CD4-positive, CD25-positive, alpha-beta regulatory T cell (primary cell): Measurements from ENCODE around the gene SLC22A5. TPM values are rescaled to one million over a fixed set of nuclear protein-coding genes. Genes with fewer than 3 reads are reported as not detected.
A peak's percentile ranks its signal among the peaks of the same experiment; 100 is the strongest.

Source experiments
- ATAC-seq, 2 donors: fragments of 150-1000 bp; cut with Tn5 transposase; one replicate each; pipeline ENCODE4 v1.10.0; 2021; ENCODE audit warnings: low read depth in 2 of 2, moderate number of reproducible peaks in 2 of 2, moderate library complexity in 1 of 2
- DNase-seq, 3 donors: peaks; one replicate each; pipeline versions ENCODE4 v3.0.0 to v3.0.0-alpha.2; 2012 to 2022; ENCODE audit warnings: mixed read lengths in 1 of 3
- H3K27ac ChIP-seq: one replicate; pipeline ENCODE4 v1.7.0; 2013; ENCODE audit warnings: mild to moderate bottlenecking, low read length; ENCODE audit not compliant: insufficient read depth, poor library complexity, severe bottlenecking
- H3K27me3 ChIP-seq: one replicate; pipeline ENCODE4 v1.7.0; 2013; ENCODE audit warnings: low read length; ENCODE audit not compliant: control insufficient read depth, insufficient read depth
- H3K36me3 ChIP-seq: one replicate; pipeline ENCODE4 v1.7.0; 2013; ENCODE audit warnings: mild to moderate bottlenecking, low read length, moderate library complexity; ENCODE audit not compliant: control insufficient read depth, insufficient read depth
- H3K4me1 ChIP-seq: 2 replicates; pipeline ENCODE4 v1.7.0; 2013; ENCODE audit warnings: mild to moderate bottlenecking, low read length; ENCODE audit not compliant: insufficient read depth, control insufficient read depth, poor library complexity, severe bottlenecking
- H3K4me3 ChIP-seq: one replicate; pipeline ENCODE4 v1.7.0; 2013; ENCODE audit warnings: low read depth, mild to moderate bottlenecking, low read length, moderate library complexity
- H3K9me3 ChIP-seq, 2 experiments: 1 replicate in 1 of 2; 2 replicates in 1 of 2; pipeline ENCODE4 v1.7.0; 2013; ENCODE audit warnings: low read length in 2 of 2, mild to moderate bottlenecking in 1 of 2, moderate library complexity in 1 of 2; ENCODE audit not compliant: control insufficient read depth in 2 of 2
- H3K27ac Mint-ChIP-seq, 3 donors: one replicate each; pipeline ENCODE4 v1.8.0; 2020 to 2022; ENCODE audit warnings: mild to moderate bottlenecking in 3 of 3, mixed read lengths in 3 of 3, moderate library complexity in 2 of 3
- H3K27me3 Mint-ChIP-seq: one replicate; pipeline ENCODE4 v1.8.0; 2022; ENCODE audit warnings: mild to moderate bottlenecking, mixed read lengths
- H3K36me3 Mint-ChIP-seq: one replicate; pipeline ENCODE4 v1.8.0; 2020; ENCODE audit warnings: mixed read lengths
- H3K4me1 Mint-ChIP-seq, 4 donors: one replicate each; pipeline ENCODE4 v1.8.0; 2020 to 2022; ENCODE audit warnings: mixed read lengths in 4 of 4, mild to moderate bottlenecking in 1 of 4
- H3K4me3 Mint-ChIP-seq, 4 donors: one replicate each; pipeline ENCODE4 v1.8.0; 2020 to 2022; ENCODE audit warnings: mild to moderate bottlenecking in 4 of 4, mixed read lengths in 4 of 4, moderate library complexity in 3 of 4
- H3K9me3 Mint-ChIP-seq, 7 donors: one replicate each; pipeline ENCODE4 v1.8.0; 2020 to 2022; ENCODE audit warnings: mixed read lengths in 7 of 7, mild to moderate bottlenecking in 3 of 7, moderate library complexity in 2 of 7
- polyA plus RNA-seq, 4 donors: library from polyadenylated mRNA; unstranded; fragments of 300-500 nt; fragmentation: Illumina TruSeq; gene quantifications; one replicate each; pipeline ENCODE4 v1.2.3, GENCODE V29; 2021
- total RNA-seq: library from RNA; stranded (reverse); gene quantifications from one replicate; pipeline ENCODE4 v1.2.3, GENCODE V29; 2022

The SLC22A5 gene
- total and polyA plus RNA-seq, 5 donors from 2014 or later: 0.54 to 3.2 (median 2.1) TPM

- H3K27ac ChIP-seq: no peak overlapping the region
- H3K36me3 ChIP-seq: no peaks in the 10 kb centered on the region
- H3K27me3 Mint-ChIP-seq: no peaks in the 10 kb centered on the region
- H3K4me1 Mint-ChIP-seq: no peaks in the 10 kb centered on the region
- H3K36me3 Mint-ChIP-seq: peaks cover 7% of the 10 kb centered on the region
- H3K27me3 ChIP-seq: peaks cover 4% of the 10 kb centered on the region
- no peak overlapping the region for H3K27ac Mint-ChIP-seq
- no peak for ATAC-seq
- no peak overlapping the region for H3K4me3 ChIP-seq
- DNase-seq: no peak
- peaks cover 0 to 2% (median 0%) of the 10 kb centered on the region in 7 donors for H3K9me3 Mint-ChIP-seq
- H3K4me3 Mint-ChIP-seq: no peak overlapping the region
- H3K9me3 ChIP-seq: no peaks in the 10 kb centered on the region
- no peaks in the 10 kb centered on the region for H3K4me1 ChIP-seq
Measured at GRCh38 chr5:132355140-132355765, 14.3 kb upstream of the SLC22A5 start.

DNA sequence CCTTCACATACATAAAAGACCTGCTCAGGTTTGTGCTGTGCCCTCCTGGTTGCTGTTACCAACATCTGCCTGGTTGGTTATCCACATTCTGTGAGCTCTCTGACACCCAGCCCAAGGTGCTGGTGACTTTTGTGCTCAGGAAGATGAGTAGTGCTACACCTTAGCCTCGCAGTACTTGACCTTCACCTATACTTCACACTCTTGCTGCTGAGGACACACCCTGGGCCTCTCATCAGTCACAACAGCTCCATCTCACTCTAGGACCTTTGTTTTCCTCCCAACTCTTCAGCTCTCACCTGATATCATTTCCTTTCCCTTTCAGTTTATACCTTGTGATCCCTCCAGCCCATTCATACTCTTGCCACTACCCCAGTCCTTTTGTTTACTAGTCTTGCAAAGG lies 10.7 kb upstream of the SLC22A5 start:
- H3K36me3 ChIP-seq: no peaks in the 10 kb centered on the region
- Mint-ChIP-seq H3K27me3 (no peaks in the 10 kb centered on the region), H3K36me3 (peaks cover 12% of the 10 kb centered on the region), H3K27ac (no peak overlapping the region), H3K4me3 (no peak overlapping the region), H3K9me3 (no peaks in the 10 kb centered on the region), H3K4me1 (no peaks in the 10 kb centered on the region)
- DNase-seq (no peak), ATAC-seq (no peak)
- no peaks in the 10 kb centered on the region for H3K27me3 ChIP-seq
- no peak overlapping the region for H3K27ac ChIP-seq
- H3K9me3 ChIP-seq: no peaks in the 10 kb centered on the region
- no peaks in the 10 kb centered on the region for H3K4me1 ChIP-seq
- no peak overlapping the region for H3K4me3 ChIP-seq

DNA sequence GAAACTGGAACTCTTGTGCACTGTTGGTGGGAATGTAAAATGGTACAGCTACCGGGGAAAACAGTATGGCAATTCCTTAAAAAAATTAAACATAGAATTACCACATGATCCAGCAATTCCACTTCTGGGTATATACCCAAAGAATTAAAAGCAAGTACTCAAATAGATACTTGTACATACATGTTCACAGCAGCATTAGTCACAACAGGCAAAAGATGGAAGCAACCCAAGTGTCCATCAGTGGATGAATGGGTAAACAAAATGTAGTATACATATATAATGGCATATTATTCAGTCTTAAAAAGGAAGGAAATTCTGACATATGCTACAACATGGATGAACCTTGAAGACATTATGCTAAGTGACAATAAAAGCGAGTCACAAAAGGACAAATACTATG lies 7.4 kb upstream of the SLC22A5 start:
- no peak overlapping the region for H3K27ac Mint-ChIP-seq
- H3K4me1 ChIP-seq: no peaks in the 10 kb centered on the region
- no peaks in the 10 kb centered on the region for H3K27me3 Mint-ChIP-seq
- no peaks in the 10 kb centered on the region for H3K36me3 ChIP-seq
- peaks cover 17% of the 10 kb centered on the region for H3K36me3 Mint-ChIP-seq
- no peaks in the 10 kb centered on the region for H3K4me1 Mint-ChIP-seq
- H3K27ac ChIP-seq: no peak overlapping the region
- H3K9me3 ChIP-seq: no peaks in the 10 kb centered on the region
- no peaks in the 10 kb centered on the region for H3K27me3 ChIP-seq
- DNase-seq (no peak), ATAC-seq (no peak)
- no peak overlapping the region for H3K4me3 Mint-ChIP-seq
- H3K9me3 Mint-ChIP-seq: no peaks in the 10 kb centered on the region
- no peak overlapping the region for H3K4me3 ChIP-seq

DNA sequence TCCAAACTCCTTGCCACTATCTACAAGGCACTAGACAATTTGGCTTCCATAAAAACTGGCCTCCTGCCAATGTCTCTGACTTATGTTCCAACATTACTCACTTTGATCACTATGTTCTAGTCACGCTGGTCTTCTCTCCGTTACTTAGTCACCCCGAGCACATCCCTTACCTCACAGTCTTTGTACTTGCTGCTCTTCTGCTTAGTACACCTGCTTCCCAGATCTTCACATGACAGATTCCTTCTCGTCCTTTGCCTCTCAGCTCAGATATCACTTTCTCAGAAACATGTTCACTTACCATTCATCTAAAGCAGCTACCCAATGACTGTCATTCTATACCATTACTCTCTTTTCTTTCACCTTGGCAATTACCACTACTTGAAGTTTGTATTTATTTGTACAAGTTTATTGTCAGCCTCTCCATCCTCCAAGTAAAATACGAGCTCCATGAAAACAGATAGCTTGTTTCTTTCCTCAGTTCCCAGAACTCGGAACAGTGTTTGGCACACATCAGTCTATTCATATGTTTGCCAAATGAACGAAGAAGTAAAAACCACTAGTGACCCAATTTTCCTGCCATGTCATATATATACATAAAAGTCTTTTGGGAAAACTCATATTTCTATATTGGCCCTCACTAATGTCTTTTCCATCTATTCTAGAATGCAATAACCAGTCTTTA lies 5.9 kb upstream of the SLC22A5 start:
- no peak for DNase-seq
- H3K9me3 ChIP-seq: no peaks in the 10 kb centered on the region
- Mint-ChIP-seq H3K9me3 (no peaks in the 10 kb centered on the region), H3K27me3 (no peaks in the 10 kb centered on the region), H3K4me1 (peaks cover 0 to 3% (median under 1%) of the 10 kb centered on the region in 4 donors), H3K36me3 (peaks cover 17% of the 10 kb centered on the region), H3K27ac (no peak overlapping the region), H3K4me3 (no peak overlapping the region)
- H3K27ac ChIP-seq: no peak overlapping the region
- no peaks in the 10 kb centered on the region for H3K4me1 ChIP-seq
- ATAC-seq: no peak
- H3K27me3 ChIP-seq: no peaks in the 10 kb centered on the region
- H3K4me3 ChIP-seq: no peak overlapping the region
- no peaks in the 10 kb centered on the region for H3K36me3 ChIP-seq

GRCh38 chr5:132364319-132364718 lies 5.2 kb upstream of the SLC22A5 start:
- no peaks in the 10 kb centered on the region for H3K9me3 Mint-ChIP-seq
- ATAC-seq: no peak

GRCh38 chr5:132365213-132365612 lies 4.3 kb upstream of the SLC22A5 start:
- H3K4me3 Mint-ChIP-seq: no peak overlapping the region
- peaks cover 8% of the 10 kb centered on the region for H3K4me1 ChIP-seq
- H3K4me3 ChIP-seq: no peak overlapping the region
- H3K4me1 Mint-ChIP-seq: peaks cover 0 to 8% (median 5%) of the 10 kb centered on the region in 4 donors
- H3K27me3 ChIP-seq: no peaks in the 10 kb centered on the region
- ATAC-seq (no peak), DNase-seq (no peak)
- no peaks in the 10 kb centered on the region for H3K27me3 Mint-ChIP-seq
- no peak overlapping the region for H3K27ac Mint-ChIP-seq
- H3K36me3 ChIP-seq: no peaks in the 10 kb centered on the region
- H3K9me3 Mint-ChIP-seq: no peaks in the 10 kb centered on the region
- H3K9me3 ChIP-seq: no peaks in the 10 kb centered on the region
- no peak overlapping the region for H3K27ac ChIP-seq
- H3K36me3 Mint-ChIP-seq: peaks cover 17% of the 10 kb centered on the region

More at GRCh38 chr5:132364319-132364718, 5.2 kb upstream of the SLC22A5 start:
- Mint-ChIP-seq H3K4me1 (peaks cover 0 to 7% (median 5%) of the 10 kb centered on the region in 4 donors), H3K36me3 (peaks cover 17% of the 10 kb centered on the region), H3K27ac (no peak overlapping the region), H3K27me3 (no peaks in the 10 kb centered on the region), H3K4me3 (no peak overlapping the region)
- no peaks in the 10 kb centered on the region for H3K36me3 ChIP-seq
- no peak for DNase-seq
- no peaks in the 10 kb centered on the region for H3K27me3 ChIP-seq
- H3K9me3 ChIP-seq: no peaks in the 10 kb centered on the region
- peaks cover 4% of the 10 kb centered on the region for H3K4me1 ChIP-seq
- no peak overlapping the region for H3K4me3 ChIP-seq
- no peak overlapping the region for H3K27ac ChIP-seq

- Histone ChIP-seq H3K4me3 (no peak overlapping the region), H3K9me3 (no peaks in the 10 kb centered on the region), H3K36me3 (no peaks in the 10 kb centered on the region), H3K27me3 (no peaks in the 10 kb centered on the region), H3K4me1 (peaks cover 21% of the 10 kb centered on the region), H3K27ac (no peak overlapping the region)
- no peak for ATAC-seq
- no peak for DNase-seq
- Mint-ChIP-seq H3K9me3 (no peaks in the 10 kb centered on the region), H3K27me3 (peaks cover 4% of the 10 kb centered on the region), H3K4me1 (peaks cover 5 to 29% (median 21%) of the 10 kb centered on the region in 4 donors), H3K36me3 (peaks cover 9% of the 10 kb centered on the region), H3K27ac (no peak overlapping the region), H3K4me3 (peak overlapping the region in 1 of 4 donors; percentile 29)
Measured at GRCh38 chr5:132368186-132368585, 1.3 kb upstream of the SLC22A5 start.
